Astrocyte (in vitro differentiated cells and primary cell): Measurements from ENCODE around the gene CARS2.

Experiments used
- CTCF ChIP-seq: IDR thresholded peaks from 2 replicates; pipeline ENCODE4 v1.5.1; 2011; ENCODE audit warnings: low read depth, mild to moderate bottlenecking, inconsistent platforms, low read length, moderate library complexity; ENCODE audit not compliant: insufficient read depth
- EZH2 ChIP-seq: IDR thresholded peaks from 2 replicates; pipeline ENCODE4 v1.6.1; 2012; ENCODE audit warnings: mild to moderate bottlenecking, low read length, inconsistent platforms; ENCODE audit not compliant: insufficient read depth

- TF ChIP-seq CTCF (no peak), EZH2 (no peak)
These were observed 76.2 kb downstream of the CARS2 start for GRCh38 chr13:110629735-110630134.
